Neural progenitor cell (in vitro differentiated cells): ENCODE measurements around the gene SEMA7A. TPM values are rescaled to one million over a fixed set of nuclear protein-coding genes. Genes with fewer than 3 reads are reported as not detected.

Source experiments
- DNase-seq: peaks from one replicate; pipeline ENCODE4 v3.0.0-alpha.2; 2016; ENCODE audit warnings: low spot score
- H2AFZ ChIP-seq: fragments of 200-600 bp; sonication (generic); replicated peaks from 2 replicates; pipeline ENCODE4 v1.6.1; 2016; ENCODE audit warnings: antibody characterized with exemption
- H3F3A ChIP-seq: fragments of 200-600 bp; sonication (generic); 2 replicates; pipeline ENCODE4 v1.6.1; 2016; ENCODE audit warnings: antibody characterized with exemption, low read depth
- H3K27ac ChIP-seq: fragments of 200-600 bp; sonication (generic); 2 replicates; pipeline ENCODE4 v1.5.1; 2016; ENCODE audit warnings: mild to moderate bottlenecking
- H3K27me3 ChIP-seq: fragments of 200-600 bp; sonication (generic); 2 replicates; pipeline ENCODE4 v1.6.1; 2016; ENCODE audit warnings: mild to moderate bottlenecking, moderate library complexity
- H3K36me3 ChIP-seq: fragments of 200-600 bp; sonication (generic); 2 replicates; pipeline ENCODE4 v1.5.1; 2016
- H3K4me1 ChIP-seq: fragments of 200-600 bp; sonication (generic); 2 replicates; pipeline ENCODE4 v1.6.1; 2016; ENCODE audit warnings: mixed run types
- H3K4me2 ChIP-seq: fragments of 200-600 bp; sonication (generic); 2 replicates; pipeline ENCODE4 v1.6.1; 2016
- H3K4me3 ChIP-seq: fragments of 200-600 bp; sonication (generic); 2 replicates; pipeline ENCODE4 v1.5.1; 2016
- H3K79me2 ChIP-seq: fragments of 200-600 bp; sonication (generic); 2 replicates; pipeline ENCODE4 v1.6.1; 2016; ENCODE audit warnings: low read depth
- H3K9ac ChIP-seq: fragments of 200-600 bp; sonication (generic); 2 replicates; pipeline ENCODE4 v1.6.1; 2016
- H3K9me3 ChIP-seq: fragments of 200-600 bp; sonication (generic); 2 replicates; pipeline ENCODE4 v1.5.1; 2016; ENCODE audit warnings: low read depth
- H4K20me1 ChIP-seq: fragments of 200-600 bp; sonication (generic); 2 replicates; pipeline ENCODE4 v1.6.1; 2016; ENCODE audit warnings: low read depth
- H3K27ac Mint-ChIP-seq: 3 replicates; pipeline ENCODE4 v1.8.0; 2021; ENCODE audit warnings: mixed read lengths
- H3K27me3 Mint-ChIP-seq: 2 replicates; pipeline ENCODE4 v1.8.0; 2022; ENCODE audit warnings: low read depth, mild to moderate bottlenecking, inconsistent platforms, moderate library complexity, mixed read lengths; ENCODE audit not compliant: insufficient read depth
- H3K36me3 Mint-ChIP-seq: 3 replicates; pipeline ENCODE4 v1.8.0; 2021; ENCODE audit warnings: mixed read lengths
- H3K4me1 Mint-ChIP-seq: 3 replicates; pipeline ENCODE4 v1.8.0; 2021; ENCODE audit warnings: mixed read lengths
- H3K4me3 Mint-ChIP-seq: 3 replicates; pipeline ENCODE4 v1.8.0; 2021; ENCODE audit warnings: mild to moderate bottlenecking, moderate library complexity, mixed read lengths
- H3K9me3 Mint-ChIP-seq: 3 replicates; pipeline ENCODE4 v1.8.0; 2020; ENCODE audit warnings: mixed read lengths
- EZH2 ChIP-seq: fragments of 200-600 bp; sonication (generic); IDR thresholded peaks from 2 replicates; pipeline ENCODE4 v1.6.1; 2017; ENCODE audit warnings: antibody characterized with exemption, mild to moderate bottlenecking, moderate library complexity
- EZH2phosphoT487 ChIP-seq: fragments of 200-600 bp; sonication (generic); IDR thresholded peaks from 2 replicates; pipeline ENCODE4 v1.6.1; 2017; ENCODE audit warnings: antibody characterized with exemption
- total RNA-seq: library from RNA; depleted of rRNA; stranded (reverse); fragments of >200 nt; gene quantifications from 2 replicates; pipeline ENCODE4 v1.2.3, GENCODE V29; 2015; ENCODE audit warnings: low replicate concordance
- TF ChIP-seq, protein P1 (sequence below): fragments of 200-600 bp; sonication (generic); IDR thresholded peaks from 2 replicates; pipeline ENCODE4 v1.5.1; 2017; ENCODE audit warnings: antibody characterized with exemption, mild to moderate bottlenecking

Gene SEMA7A
- total RNA-seq, 1 donor from 2014 or later: 3.5 TPM

GRCh38 chr15:74425630-74426029, 8.1 kb downstream of the SEMA7A start:
- Histone ChIP-seq H4K20me1 (peaks cover 31% of the 10 kb centered on the region), H3K27me3 (no peaks in the 10 kb centered on the region), H3K4me2 (no peak overlapping the region), H3K9ac (no peak overlapping the region), H3K79me2 (no peaks in the 10 kb centered on the region), H3K36me3 (no peaks in the 10 kb centered on the region), H3K4me1 (peaks cover 26% of the 10 kb centered on the region), H3K27ac (no peak overlapping the region), H3F3A (no peaks in the 10 kb centered on the region), H2AFZ (no peak overlapping the region), H3K4me3 (no peak overlapping the region), H3K9me3 (no peaks in the 10 kb centered on the region)
- H3K4me3 Mint-ChIP-seq: peak overlapping the region; percentile 41
- peak overlapping the region; percentile 29 for H3K27ac Mint-ChIP-seq
- peaks cover 9% of the 10 kb centered on the region for H3K27me3 Mint-ChIP-seq
- no peak for DNase-seq
- peaks cover 52% of the 10 kb centered on the region for H3K4me1 Mint-ChIP-seq
- H3K36me3 Mint-ChIP-seq: peaks cover 2% of the 10 kb centered on the region
- no peaks in the 10 kb centered on the region for H3K9me3 Mint-ChIP-seq
- no peak for TF ChIP-seq EZH2phosphoT487
- TF ChIP-seq, protein P1, sequence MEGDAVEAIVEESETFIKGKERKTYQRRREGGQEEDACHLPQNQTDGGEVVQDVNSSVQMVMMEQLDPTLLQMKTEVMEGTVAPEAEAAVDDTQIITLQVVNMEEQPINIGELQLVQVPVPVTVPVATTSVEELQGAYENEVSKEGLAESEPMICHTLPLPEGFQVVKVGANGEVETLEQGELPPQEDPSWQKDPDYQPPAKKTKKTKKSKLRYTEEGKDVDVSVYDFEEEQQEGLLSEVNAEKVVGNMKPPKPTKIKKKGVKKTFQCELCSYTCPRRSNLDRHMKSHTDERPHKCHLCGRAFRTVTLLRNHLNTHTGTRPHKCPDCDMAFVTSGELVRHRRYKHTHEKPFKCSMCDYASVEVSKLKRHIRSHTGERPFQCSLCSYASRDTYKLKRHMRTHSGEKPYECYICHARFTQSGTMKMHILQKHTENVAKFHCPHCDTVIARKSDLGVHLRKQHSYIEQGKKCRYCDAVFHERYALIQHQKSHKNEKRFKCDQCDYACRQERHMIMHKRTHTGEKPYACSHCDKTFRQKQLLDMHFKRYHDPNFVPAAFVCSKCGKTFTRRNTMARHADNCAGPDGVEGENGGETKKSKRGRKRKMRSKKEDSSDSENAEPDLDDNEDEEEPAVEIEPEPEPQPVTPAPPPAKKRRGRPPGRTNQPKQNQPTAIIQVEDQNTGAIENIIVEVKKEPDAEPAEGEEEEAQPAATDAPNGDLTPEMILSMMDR: no peak
- TF ChIP-seq EZH2: no peak

- H3K4me1 Mint-ChIP-seq: peaks cover 58% of the 10 kb centered on the region
- no peak overlapping the region for H3K27ac ChIP-seq
- no peaks in the 10 kb centered on the region for H3K79me2 ChIP-seq
Measured at GRCh38 chr15:74424901-74425528, 8.7 kb downstream of the SEMA7A start.

GRCh38 chr15:74423431-74424257, 10.1 kb downstream of the SEMA7A start:
- H3K9me3 Mint-ChIP-seq: no peaks in the 10 kb centered on the region
- Histone ChIP-seq H3K27ac (no peak overlapping the region), H3K27me3 (no peaks in the 10 kb centered on the region), H3F3A (no peaks in the 10 kb centered on the region), H3K4me1 (peaks cover 27% of the 10 kb centered on the region), H3K79me2 (no peaks in the 10 kb centered on the region), H3K9ac (no peak overlapping the region), H3K4me2 (peak overlapping the region; percentile 40), H3K36me3 (no peaks in the 10 kb centered on the region), H4K20me1 (peaks cover 25% of the 10 kb centered on the region), H3K4me3 (no peak overlapping the region), H3K9me3 (no peaks in the 10 kb centered on the region), H2AFZ (no peak overlapping the region)
- H3K27me3 Mint-ChIP-seq: peaks cover 5% of the 10 kb centered on the region
- H3K4me3 Mint-ChIP-seq: no peak overlapping the region
- DNase-seq: no peak
- H3K27ac Mint-ChIP-seq: peak overlapping the region; percentile 72
- H3K4me1 Mint-ChIP-seq: peaks cover 63% of the 10 kb centered on the region
- H3K36me3 Mint-ChIP-seq: peaks cover 2% of the 10 kb centered on the region
- TF ChIP-seq EZH2phosphoT487 (no peak), EZH2 (no peak)
- TF ChIP-seq, protein P1: no peak

More at GRCh38 chr15:74424901-74425528, 8.7 kb downstream of the SEMA7A start:
- peaks cover 27% of the 10 kb centered on the region for H3K4me1 ChIP-seq
- Mint-ChIP-seq H3K9me3 (no peaks in the 10 kb centered on the region), H3K36me3 (peaks cover 2% of the 10 kb centered on the region), H3K27me3 (peaks cover 8% of the 10 kb centered on the region), H3K4me3 (no peak overlapping the region), H3K27ac (no peak overlapping the region)
- TF ChIP-seq EZH2: no peak
- no peak for TF ChIP-seq EZH2phosphoT487
- TF ChIP-seq, protein P1: no peak
- H3F3A ChIP-seq: no peaks in the 10 kb centered on the region
- H3K9me3 ChIP-seq: no peaks in the 10 kb centered on the region
- H3K27me3 ChIP-seq: no peaks in the 10 kb centered on the region
- H3K36me3 ChIP-seq: no peaks in the 10 kb centered on the region
- no peak overlapping the region for H3K4me2 ChIP-seq
- no peak for DNase-seq
- no peak overlapping the region for H2AFZ ChIP-seq
- no peak overlapping the region for H3K9ac ChIP-seq
- H4K20me1 ChIP-seq: peaks cover 32% of the 10 kb centered on the region
- H3K4me3 ChIP-seq: no peak overlapping the region
